IgD-negative memory B cell (primary cell): ENCODE measurements around the gene EFCC1. TPM values are rescaled to one million over a fixed set of nuclear protein-coding genes. Genes with fewer than 3 reads are reported as not detected.

Experiments
- polyA plus RNA-seq: library from polyadenylated mRNA; unstranded; fragments of 300-500 nt; fragmentation: Illumina TruSeq; gene quantifications from one replicate; pipeline ENCODE4 v1.2.3, GENCODE V29; 2021

Gene EFCC1
- polyA plus RNA-seq, 1 donor from 2014 or later = not detected

Other genes with a start within 250 kb of the EFCC1 start
- 14.2 TPM for gene ACAD9, start 121.7 kb upstream of the EFCC1 start, polyA plus RNA-seq
- gene CFAP92, start 7.2 kb upstream of the EFCC1 start, polyA plus RNA-seq = not detected
- 4.3 TPM for gene GP9, start 59.5 kb downstream of the EFCC1 start, polyA plus RNA-seq
- gene RAB43, start 120.5 kb downstream of the EFCC1 start, polyA plus RNA-seq = 3.9 TPM
- gene ISY1, start 159.8 kb downstream of the EFCC1 start, polyA plus RNA-seq = 71.9 TPM
- gene CNBP, start 182.6 kb downstream of the EFCC1 start, polyA plus RNA-seq = 790 TPM
- gene COPG1, start 248.3 kb downstream of the EFCC1 start, polyA plus RNA-seq = 52.9 TPM